AG04450 (cell line): ENCODE data around the gene PRRG1. TPM values are rescaled to one million over a fixed set of nuclear protein-coding genes. Genes with fewer than 3 reads are reported as not detected.
"Not testable (repeated sequence)": the region's sequence is repeated elsewhere in the genome, so short reads cannot be mapped to it uniquely, and the experiment has no call there.

Source experiments
- CTCF ChIA-PET: fragments of 300-600, 350-600 bp; formaldehyde crosslinking; extraction: SDS; loops from one replicate; lab custom pipeline; 2022; ENCODE audit warnings: antibody characterized with exemption, inconsistent platforms; lab: Charles Lee
- POLR2A ChIA-PET: fragments of 350-600 bp; formaldehyde crosslinking; extraction: SDS; loops from one replicate; lab custom pipeline; 2021; ENCODE audit warnings: antibody characterized with exemption, inconsistent platforms; lab: Yijun Ruan, JAX
- DNase-seq: peaks from one replicate; pipeline ENCODE4 v3.0.0-alpha.2; 2011; ENCODE audit warnings: low read depth, low spot score
- H3K27ac ChIP-seq: one replicate; pipeline ENCODE4 v1.5.1; 2012; ENCODE audit warnings: low read depth, low read length, control low read depth
- H3K27me3 ChIP-seq: one replicate; pipeline ENCODE4 v1.6.0; 2012; ENCODE audit warnings: low read length; ENCODE audit not compliant: control insufficient read depth, insufficient read depth
- H3K4me3 ChIP-seq: 2 replicates; pipeline ENCODE4 v1.5.1; 2011; ENCODE audit warnings: mild to moderate bottlenecking, low read depth, low read length, control low read depth
- H3K9me3 ChIP-seq: 2 replicates; pipeline ENCODE4 v1.5.1; 2012; ENCODE audit warnings: low read length; ENCODE audit not compliant: control insufficient read depth, insufficient read depth
- CTCF ChIP-seq: IDR thresholded peaks from 2 replicates; pipeline ENCODE4 v1.5.1; 2011; ENCODE audit warnings: low read depth, low read length, control low read depth, inconsistent platforms
- polyA plus RNA-seq: library from polyadenylated mRNA; depleted of rRNA; stranded (reverse); fragments of >200 nt; gene quantifications from 2 replicates; pipeline ENCODE4 v1.2.3, GENCODE V29; 2011

Gene PRRG1
- polyA plus RNA-seq, 1 experiment = 39.3 TPM

- Histone ChIP-seq H3K9me3 (no peaks in the 10 kb centered on the region), H3K27ac (no peak overlapping the region), H3K4me3 (no peak overlapping the region), H3K27me3 (no peaks in the 10 kb centered on the region)
- TF ChIP-seq CTCF = no peak
- CTCF ChIA-PET = no interaction called here
- POLR2A ChIA-PET = no interaction called here
- no peak for DNase-seq
Observed at GRCh38 chrX:37420185-37420584, 71.0 kb downstream of the PRRG1 start.

GRCh38 chrX:37420756-37421155 lies 71.6 kb downstream of the PRRG1 start:
- CTCF ChIA-PET = no interaction called here

GRCh38 chrX:37424000-37424429 lies 74.9 kb downstream of the PRRG1 start:
- TF ChIP-seq CTCF = no peak
- ChIA-PET POLR2A (no interaction called here), CTCF (no interaction called here)
- no peaks in the 10 kb centered on the region for H3K27me3 ChIP-seq
- H3K27ac ChIP-seq = peak overlapping the region; percentile 11
- no peak for DNase-seq
- H3K9me3 ChIP-seq = no peaks in the 10 kb centered on the region
- no peak overlapping the region for H3K4me3 ChIP-seq

More at GRCh38 chrX:37420756-37421155, 71.6 kb downstream of the PRRG1 start:
- POLR2A ChIA-PET = no interaction called here
- no peak for DNase-seq
- Histone ChIP-seq H3K27ac (no peak overlapping the region), H3K4me3 (no peak overlapping the region), H3K27me3 (no peaks in the 10 kb centered on the region), H3K9me3 (no peaks in the 10 kb centered on the region)
- TF ChIP-seq CTCF = no peak

GRCh38 chrX:37425370-37425769 lies 76.2 kb downstream of the PRRG1 start:
- Histone ChIP-seq H3K9me3 (no peaks in the 10 kb centered on the region), H3K27me3 (no peaks in the 10 kb centered on the region), H3K4me3 (no peak overlapping the region), H3K27ac (peak overlapping the region; percentile 21)
- CTCF ChIA-PET = no interaction called here
- TF ChIP-seq CTCF = no peak
- no peak for DNase-seq
- POLR2A ChIA-PET = interaction anchor here (1.5 kb wide), 1 partner anchor 76 kb away, joined by 5 read pairs; the partner anchor contains the start of gene PRRG1

GRCh38 chrX:37428962-37429361 lies 79.8 kb downstream of the PRRG1 start:
- H3K27ac ChIP-seq, POLR2A ChIA-PET, H3K27me3 ChIP-seq, H3K9me3 ChIP-seq, H3K4me3 ChIP-seq, DNase-seq, CTCF ChIA-PET: not testable (repeated sequence)

- ChIA-PET POLR2A (no interaction called here), CTCF (no interaction called here)
- no peak for TF ChIP-seq CTCF
- Histone ChIP-seq H3K27me3 (no peaks in the 10 kb centered on the region), H3K4me3 (no peak overlapping the region), H3K9me3 (no peaks in the 10 kb centered on the region), H3K27ac (no peak overlapping the region)
- no peak for DNase-seq
Observed at GRCh38 chrX:37434362-37434761, 85.2 kb downstream of the PRRG1 start.
